Measurements from ENCODE around the gene NSG2. TPM values are rescaled to one million over a fixed set of nuclear protein-coding genes. Genes with fewer than 3 reads are reported as not detected.

NSG2 gene
- total RNA-seq, 1 donor from 2014 or later, result not detected

DNA sequence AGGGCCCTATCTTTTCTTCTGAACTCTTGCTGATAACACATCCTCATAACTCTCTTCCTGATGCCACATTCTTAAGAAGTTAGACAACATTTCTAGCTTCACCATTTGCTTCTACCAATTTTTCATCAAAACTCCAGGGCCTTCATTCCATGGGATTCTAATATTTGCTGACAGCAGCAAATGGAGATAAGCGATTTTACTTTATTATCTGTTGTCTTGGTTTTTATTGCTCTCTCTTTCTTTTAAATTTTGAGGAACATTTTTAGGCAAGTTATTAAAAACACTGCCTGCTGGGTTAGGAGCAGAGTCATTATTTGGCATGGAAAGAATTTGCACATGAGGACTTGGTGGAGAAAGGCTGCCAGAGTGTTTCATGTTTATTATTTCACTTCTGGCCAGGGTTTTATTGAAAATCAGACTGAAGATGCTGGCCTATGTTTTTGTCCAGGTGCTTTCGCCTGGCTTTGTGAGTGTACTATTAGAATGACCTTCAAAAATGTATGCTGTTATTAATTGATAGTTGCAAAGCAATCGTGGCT is 27.7 kb downstream of the NSG2 start:
- TF ChIP-seq, protein P1, sequence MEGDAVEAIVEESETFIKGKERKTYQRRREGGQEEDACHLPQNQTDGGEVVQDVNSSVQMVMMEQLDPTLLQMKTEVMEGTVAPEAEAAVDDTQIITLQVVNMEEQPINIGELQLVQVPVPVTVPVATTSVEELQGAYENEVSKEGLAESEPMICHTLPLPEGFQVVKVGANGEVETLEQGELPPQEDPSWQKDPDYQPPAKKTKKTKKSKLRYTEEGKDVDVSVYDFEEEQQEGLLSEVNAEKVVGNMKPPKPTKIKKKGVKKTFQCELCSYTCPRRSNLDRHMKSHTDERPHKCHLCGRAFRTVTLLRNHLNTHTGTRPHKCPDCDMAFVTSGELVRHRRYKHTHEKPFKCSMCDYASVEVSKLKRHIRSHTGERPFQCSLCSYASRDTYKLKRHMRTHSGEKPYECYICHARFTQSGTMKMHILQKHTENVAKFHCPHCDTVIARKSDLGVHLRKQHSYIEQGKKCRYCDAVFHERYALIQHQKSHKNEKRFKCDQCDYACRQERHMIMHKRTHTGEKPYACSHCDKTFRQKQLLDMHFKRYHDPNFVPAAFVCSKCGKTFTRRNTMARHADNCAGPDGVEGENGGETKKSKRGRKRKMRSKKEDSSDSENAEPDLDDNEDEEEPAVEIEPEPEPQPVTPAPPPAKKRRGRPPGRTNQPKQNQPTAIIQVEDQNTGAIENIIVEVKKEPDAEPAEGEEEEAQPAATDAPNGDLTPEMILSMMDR (IDR thresholded peaks at IDR 0.05), result no peak
- Histone ChIP-seq H3K9me3 (no peaks in the 10 kb centered on the region), H3K36me3 (no peaks in the 10 kb centered on the region), H3K4me3 (no peak overlapping the region), H3K4me1 (no peaks in the 10 kb centered on the region), H3K27me3 (no peaks in the 10 kb centered on the region), H3K27ac (no peak overlapping the region)
- ATAC-seq (no peak), DNase-seq (no peak)
- intact Hi-C loops (cut with DNase I), result no loop called here

DNA sequence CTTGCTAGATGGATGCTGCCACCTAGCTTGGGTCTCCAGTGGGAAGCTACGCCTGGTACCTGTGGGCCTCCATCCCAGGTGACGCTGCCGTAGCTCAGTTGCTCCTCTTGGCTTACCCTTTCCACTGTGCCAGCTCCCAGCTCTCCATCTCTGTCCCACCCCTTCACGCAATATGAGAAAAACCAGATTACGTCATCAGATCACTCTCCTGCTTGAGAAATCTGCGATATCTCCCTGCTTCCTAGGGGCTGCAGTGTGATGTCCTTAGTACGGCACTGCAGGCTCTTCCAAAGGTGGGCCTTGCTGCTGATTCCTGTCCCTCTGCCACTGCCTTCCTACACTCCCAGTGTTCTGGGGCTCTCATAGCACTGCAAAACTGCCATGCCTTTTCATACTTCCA is 28.9 kb downstream of the NSG2 start:
- ATAC-seq (no peak), DNase-seq (no peak)
- Histone ChIP-seq H3K9me3 (no peaks in the 10 kb centered on the region), H3K4me3 (no peak overlapping the region), H3K27me3 (no peaks in the 10 kb centered on the region), H3K4me1 (no peaks in the 10 kb centered on the region), H3K27ac (no peak overlapping the region), H3K36me3 (no peaks in the 10 kb centered on the region)
- intact Hi-C loops (cut with DNase I), result no loop called here
- TF ChIP-seq, protein P1 (IDR thresholded peaks at IDR 0.05), result no peak

DNA sequence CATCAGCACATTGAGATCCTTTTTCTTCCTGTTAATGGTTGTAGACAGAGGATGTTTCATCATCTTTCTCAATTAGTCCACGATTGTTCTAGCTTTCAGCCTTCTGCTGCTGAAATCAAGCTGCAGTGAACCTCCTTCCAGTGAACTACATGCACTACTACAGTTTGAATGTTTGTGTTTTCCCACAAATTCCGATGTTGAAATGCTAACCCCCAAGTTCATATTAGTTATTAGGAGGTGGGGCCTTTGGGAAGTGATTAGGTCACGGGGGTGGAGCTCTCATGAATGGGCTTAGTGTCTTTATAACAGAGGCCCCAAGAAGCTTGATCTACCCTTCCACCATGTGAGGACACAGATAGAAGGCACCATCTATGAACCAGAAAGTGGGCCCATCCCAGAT is 32.9 kb downstream of the NSG2 start:
- H3K4me1 ChIP-seq, result no peaks in the 10 kb centered on the region
- no peak overlapping the region for H3K4me3 ChIP-seq
- ATAC-seq (no peak), DNase-seq (no peak)
- H3K27ac ChIP-seq, result no peak overlapping the region
- H3K36me3 ChIP-seq, result no peaks in the 10 kb centered on the region
- H3K9me3 ChIP-seq, result no peaks in the 10 kb centered on the region
- no peaks in the 10 kb centered on the region for H3K27me3 ChIP-seq
- intact Hi-C loops (cut with DNase I), result no loop called here
- TF ChIP-seq, protein P1 (IDR thresholded peaks at IDR 0.05), result no peak

DNA sequence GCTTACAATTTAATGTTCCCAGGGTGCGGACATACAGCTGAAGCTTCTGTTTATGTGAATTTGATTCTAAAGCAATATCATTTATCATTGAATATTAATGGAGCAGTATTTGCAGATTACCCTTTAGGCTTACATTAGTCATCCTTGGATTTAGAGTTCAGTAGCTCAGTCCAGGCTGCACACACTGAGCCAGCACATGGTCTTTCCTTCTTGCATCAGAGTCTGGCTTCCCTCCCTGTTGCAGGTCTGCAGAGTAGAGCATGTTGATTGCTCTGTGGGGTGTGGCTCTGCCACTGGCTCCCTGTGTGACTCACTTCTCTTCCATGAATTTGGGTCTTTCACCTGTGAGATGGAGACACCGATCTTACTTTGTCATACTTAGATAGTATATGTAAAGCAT is 36.8 kb downstream of the NSG2 start:
- Histone ChIP-seq H3K27me3 (no peaks in the 10 kb centered on the region), H3K27ac (no peak overlapping the region), H3K36me3 (no peaks in the 10 kb centered on the region), H3K9me3 (no peaks in the 10 kb centered on the region), H3K4me1 (no peaks in the 10 kb centered on the region), H3K4me3 (no peak overlapping the region)
- ATAC-seq (no peak), DNase-seq (no peak)
- intact Hi-C loops (cut with DNase I), result no loop called here
- TF ChIP-seq, protein P1 (IDR thresholded peaks at IDR 0.05), result no peak

DNA sequence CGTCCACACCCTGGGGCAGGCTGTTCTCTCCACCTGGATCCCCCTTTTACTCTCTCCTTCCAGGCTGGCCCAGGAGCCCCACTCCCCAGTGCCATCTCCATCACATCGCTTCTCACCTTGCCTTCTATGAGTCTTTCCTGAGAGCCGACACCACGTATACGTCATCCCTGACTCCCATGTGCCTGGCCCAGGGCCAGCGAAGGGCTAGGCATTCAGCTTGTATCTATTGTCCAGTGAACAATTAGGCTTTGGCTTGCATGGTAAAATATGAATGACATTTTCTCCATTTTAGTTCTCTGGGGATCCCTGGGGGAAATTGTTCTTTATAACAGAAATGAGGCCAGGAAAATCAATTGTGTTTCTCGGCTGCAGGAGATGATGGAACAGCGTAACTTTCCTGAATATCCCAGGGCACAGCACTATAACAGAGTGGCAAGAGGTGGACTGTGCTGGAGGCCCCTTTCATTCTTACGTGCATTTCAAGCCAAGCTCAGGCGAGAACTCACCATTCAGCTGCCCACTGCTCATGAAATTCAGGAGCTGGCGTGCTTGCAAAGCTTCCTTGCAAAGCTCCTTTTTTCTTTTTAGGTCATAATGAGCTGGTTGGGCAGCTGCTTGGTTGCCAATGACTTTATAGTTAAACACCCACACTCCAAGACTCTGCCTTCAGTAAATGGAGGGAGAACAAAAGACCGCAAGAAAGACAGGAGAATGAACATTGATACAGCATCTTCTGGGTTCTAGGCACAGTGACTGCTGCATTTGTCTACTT is 37.7 kb downstream of the NSG2 start:
- no peaks in the 10 kb centered on the region for H3K27me3 ChIP-seq

More for the DNA sequence above, 37.7 kb downstream of the NSG2 start:
- TF ChIP-seq, protein P1 (IDR thresholded peaks at IDR 0.05), result no peak
- Histone ChIP-seq H3K9me3 (no peaks in the 10 kb centered on the region), H3K36me3 (no peaks in the 10 kb centered on the region), H3K4me1 (no peaks in the 10 kb centered on the region), H3K4me3 (no peak overlapping the region), H3K27ac (no peak overlapping the region)
- no peak for ATAC-seq
- intact Hi-C loops (cut with DNase I), result no loop called here
- no peak for DNase-seq
